Keratinocyte (primary cell): ENCODE data around the gene ACTN4.

Experiments used
- EZH2 ChIP-seq: IDR thresholded peaks from one replicate; pipeline ENCODE4 v1.6.1; 2012; ENCODE audit warnings: inconsistent platforms, mild to moderate bottlenecking, low read length, moderate library complexity
- TF ChIP-seq, protein P1 (sequence below), 3 experiments: IDR thresholded peaks in 1 of 3; conservative IDR thresholded peaks in 1 of 3; optimal IDR thresholded peaks in 1 of 3; 2 replicates in 2 of 3; 3 replicates in 1 of 3; pipeline versions ENCODE3 to v1.5.1; 2011; ENCODE audit warnings: low read length in 3 of 3, mild to moderate bottlenecking in 3 of 3, moderate library complexity in 2 of 3, control low read depth in 1 of 3, inconsistent platforms in 1 of 3; ENCODE audit not compliant: insufficient read depth in 2 of 3; ENCODE audit errors: extremely low read depth in 1 of 3

DNA sequence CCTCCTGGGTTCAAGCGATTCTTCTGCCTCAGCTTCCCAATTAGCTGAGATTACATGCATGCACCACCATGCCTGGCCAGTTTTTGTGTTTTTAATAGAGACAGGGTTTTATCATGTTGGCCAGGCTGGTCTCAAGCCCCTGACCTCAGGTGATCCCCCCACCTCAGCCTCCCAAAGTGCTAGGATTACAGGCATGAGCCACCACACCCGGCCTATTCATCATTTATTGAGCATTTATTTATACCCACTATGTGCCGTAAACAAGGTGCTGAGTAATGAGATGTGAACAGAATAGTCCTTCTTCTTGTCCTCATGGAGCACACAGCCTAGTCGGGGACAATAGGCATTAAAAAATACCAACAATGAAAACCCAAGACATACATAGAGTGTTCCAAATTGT is 25.6 kb downstream of the ACTN4 start:
- TF ChIP-seq, protein P1, sequence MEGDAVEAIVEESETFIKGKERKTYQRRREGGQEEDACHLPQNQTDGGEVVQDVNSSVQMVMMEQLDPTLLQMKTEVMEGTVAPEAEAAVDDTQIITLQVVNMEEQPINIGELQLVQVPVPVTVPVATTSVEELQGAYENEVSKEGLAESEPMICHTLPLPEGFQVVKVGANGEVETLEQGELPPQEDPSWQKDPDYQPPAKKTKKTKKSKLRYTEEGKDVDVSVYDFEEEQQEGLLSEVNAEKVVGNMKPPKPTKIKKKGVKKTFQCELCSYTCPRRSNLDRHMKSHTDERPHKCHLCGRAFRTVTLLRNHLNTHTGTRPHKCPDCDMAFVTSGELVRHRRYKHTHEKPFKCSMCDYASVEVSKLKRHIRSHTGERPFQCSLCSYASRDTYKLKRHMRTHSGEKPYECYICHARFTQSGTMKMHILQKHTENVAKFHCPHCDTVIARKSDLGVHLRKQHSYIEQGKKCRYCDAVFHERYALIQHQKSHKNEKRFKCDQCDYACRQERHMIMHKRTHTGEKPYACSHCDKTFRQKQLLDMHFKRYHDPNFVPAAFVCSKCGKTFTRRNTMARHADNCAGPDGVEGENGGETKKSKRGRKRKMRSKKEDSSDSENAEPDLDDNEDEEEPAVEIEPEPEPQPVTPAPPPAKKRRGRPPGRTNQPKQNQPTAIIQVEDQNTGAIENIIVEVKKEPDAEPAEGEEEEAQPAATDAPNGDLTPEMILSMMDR (optimal IDR thresholded peaks at IDR 0.05 in 1 of 3, IDR thresholded peaks at IDR 0.05 in 1 of 3, conservative IDR thresholded peaks at IDR 0.05 in 1 of 3; ENCODE audit: extremely low read depth in 1 of 3, insufficient read depth in 2 of 3, low read length in 3 of 3), result no peak
- no peak for TF ChIP-seq EZH2
